GM19372 (cell line): ENCODE measurements around the gene TNFRSF25.

ENCODE experiments used
- ATAC-seq: cut with Tn5 transposase; IDR thresholded peaks from one replicate; pipeline ENCODE4 v1.9.1; 2021; ENCODE audit warnings: mild to moderate bottlenecking, low read depth, moderate library complexity; ENCODE audit not compliant: unreplicated experiment

TNFRSF25 gene

DNA sequence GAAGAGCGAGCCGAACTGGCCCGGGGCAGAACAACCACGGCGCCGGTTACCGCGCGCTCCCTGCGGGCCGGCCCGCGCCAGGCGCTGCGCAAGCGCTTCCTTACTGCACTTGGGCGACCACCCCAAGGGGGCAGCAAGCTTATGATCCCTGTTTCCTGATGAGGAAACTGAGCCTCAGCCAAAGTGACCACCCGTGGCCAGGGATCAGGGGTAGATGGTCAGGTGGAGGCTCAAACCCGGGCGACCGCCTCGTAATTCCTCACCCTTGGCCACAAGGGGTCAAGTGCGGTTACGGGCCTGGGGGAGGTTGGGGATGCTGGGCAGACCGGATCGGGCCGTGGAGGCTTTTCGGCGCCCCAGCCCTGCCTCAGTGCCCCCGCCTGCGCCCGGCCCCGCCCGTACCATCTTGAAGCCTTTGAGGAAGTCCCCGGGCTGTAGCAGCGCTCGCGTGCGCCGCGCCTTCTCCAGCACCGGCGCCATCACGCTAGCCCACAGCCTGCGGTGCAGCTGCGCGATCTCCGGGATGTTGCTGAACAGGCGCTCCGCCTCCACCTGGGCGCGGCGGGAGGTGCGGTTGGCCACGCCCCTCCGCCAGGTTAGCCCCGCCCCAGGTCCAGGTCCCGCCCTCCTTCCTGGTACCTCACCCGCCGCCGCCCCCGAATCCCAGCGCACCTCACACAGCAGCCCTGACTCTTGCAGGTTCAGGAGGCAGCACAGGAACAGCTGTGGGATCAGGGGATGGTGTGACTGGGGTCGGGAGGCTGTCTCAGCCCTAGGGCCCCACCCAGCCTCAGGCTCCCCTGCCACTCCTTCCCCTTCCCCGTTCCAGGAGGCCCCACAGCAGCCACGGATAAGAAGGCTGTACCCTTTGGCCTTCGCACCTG lies 5.4 kb upstream of the TNFRSF25 start:
- no peak for ATAC-seq

DNA sequence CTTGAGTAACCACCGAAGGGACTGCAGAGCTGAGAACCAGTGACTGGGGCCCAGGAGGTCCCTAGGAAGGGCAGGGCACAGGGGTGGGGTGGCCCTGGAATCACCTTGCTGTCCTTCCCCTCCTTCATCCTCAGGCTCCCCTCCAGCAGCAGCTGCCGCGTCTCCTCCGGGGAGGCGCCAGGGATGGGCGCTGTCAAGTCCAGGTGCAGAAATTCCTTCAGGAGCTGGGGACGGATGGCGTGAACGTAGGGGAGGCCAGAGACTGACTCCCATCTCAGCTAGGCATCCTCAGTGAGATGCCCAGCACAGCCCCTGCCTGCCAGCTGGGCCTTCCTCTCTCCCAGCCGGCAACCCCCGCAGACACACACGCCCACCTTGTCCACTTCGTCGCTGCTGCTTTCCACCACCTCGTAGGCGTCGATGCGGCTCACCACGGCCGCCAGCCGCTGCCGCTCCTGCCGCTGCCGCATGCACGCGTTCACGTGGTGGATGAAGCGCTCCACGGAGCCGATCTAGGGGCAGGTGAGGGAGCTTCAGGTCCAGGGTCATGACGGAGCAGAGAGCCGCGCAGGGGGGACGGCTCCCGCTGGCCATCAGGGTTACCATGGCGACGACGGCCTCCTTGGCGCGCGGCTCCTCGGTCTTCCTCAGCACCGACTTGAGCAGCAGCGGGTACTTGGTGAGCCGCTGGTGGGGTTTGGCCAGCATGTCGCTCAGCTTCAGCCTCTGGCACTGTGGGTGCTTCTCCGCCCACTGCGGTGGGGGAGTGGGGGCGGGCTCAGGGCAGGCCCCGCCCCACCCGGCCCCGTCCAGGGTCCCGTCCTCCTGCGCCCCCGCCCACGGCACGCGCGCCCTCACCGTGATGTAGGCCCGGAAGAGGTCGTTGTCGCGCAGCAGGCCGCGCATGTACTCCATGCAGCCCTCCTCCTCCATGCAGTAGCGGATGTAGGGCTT lies 4.4 kb upstream of the TNFRSF25 start:
- no peak for ATAC-seq

DNA sequence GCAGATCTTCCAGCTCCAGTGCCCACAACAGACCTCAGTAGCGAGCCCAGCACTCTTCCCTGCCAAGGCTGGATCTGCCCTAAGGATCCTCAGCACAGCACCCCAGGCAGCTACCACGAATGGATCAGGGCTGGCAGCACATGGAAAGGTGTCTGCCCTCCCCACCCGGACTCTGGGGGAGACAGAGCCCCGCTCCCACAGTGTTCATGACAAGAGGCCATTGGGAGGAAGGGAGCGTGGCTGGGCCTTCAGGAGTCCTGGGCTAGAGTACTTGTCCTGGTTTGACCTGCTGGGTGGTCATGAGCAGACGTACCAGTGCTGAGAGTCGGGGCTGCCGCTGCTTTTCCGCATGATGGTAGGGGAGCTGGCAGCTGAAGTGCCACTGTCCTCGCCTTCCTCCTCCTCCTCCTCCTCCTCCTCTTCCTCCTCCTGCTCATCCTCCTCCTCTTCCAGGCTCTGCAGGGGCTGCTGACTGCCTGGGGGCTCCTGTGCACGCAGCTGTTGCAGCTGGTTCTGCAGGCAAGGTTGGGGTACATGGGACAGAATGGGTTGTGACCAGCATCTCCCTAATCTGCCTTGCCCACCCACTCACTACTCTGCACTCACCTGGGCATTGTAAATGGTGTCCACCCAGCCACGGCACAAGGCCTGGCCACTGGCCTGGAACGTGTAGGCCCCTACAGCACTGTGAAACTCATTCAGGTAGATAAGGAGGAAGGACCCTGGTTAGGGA lies 2.9 kb upstream of the TNFRSF25 start:
- no peak for ATAC-seq

DNA sequence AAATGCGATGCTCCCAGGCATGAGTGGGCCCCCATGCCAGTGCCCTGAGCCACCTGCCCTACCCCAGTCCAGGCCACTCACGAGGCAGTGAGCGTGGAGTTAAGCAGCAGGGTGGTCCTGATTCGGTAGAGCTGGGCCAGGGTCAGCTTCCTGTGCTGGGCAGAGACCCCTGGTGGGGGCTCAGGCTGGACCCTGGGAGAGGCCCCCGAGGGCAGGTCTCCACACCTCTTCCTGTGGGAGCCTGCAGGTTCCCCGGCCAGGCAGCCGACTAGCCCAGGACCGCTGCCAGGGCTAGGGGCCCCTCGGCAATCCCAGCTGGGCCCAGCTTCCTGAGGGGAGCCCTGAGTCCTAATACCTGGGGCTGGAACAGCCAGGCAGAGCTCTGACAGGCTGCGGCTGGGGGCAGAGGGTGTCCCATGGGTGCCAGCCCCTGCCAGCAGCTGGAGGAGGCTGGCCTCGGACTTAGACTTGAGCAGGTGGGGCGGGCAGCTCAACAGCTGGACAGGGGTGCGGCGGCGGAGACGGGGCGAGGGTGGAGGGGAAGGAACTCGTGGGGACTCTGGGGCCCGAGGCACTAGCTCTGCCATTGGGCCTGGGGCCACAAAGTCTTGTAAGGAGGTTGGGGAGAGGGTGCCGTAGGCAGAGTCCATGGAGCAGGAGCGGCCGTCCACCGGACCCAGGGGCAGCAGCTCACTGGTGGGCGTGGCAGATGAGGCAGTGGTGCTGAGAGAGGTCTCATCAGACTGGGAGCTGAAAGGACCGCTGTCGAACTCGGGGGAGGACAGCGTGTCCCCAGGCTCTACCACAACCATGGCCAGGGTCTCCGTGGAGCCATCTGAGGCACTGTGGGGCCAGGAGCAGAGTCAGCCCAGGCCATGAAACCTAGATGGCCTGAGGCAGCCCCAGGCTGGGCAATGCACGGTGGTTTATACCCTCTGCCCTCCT lies 2.0 kb upstream of the TNFRSF25 start:
- ATAC-seq = no peak

DNA sequence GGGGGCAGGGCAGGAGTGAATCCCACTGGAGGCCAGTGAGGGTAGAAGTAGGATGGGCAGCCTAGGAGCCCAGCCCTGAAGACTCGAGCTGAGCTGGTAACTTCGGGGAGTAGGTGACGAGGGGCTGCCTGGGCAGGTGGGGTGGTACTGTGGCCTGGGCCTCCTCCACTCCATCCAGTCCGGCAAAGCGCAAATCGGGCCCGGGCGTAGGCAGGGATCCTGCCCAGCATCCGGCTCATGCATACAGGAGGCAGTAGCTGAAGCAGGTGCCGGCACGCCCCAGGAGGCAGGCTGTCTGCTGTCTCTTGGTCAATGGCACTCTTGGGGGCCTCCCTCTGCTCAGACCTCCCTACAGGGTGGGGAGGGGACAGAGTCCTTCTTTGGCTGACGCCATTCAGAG lies 1.3 kb upstream of the TNFRSF25 start:
- ATAC-seq = no peak

DNA sequence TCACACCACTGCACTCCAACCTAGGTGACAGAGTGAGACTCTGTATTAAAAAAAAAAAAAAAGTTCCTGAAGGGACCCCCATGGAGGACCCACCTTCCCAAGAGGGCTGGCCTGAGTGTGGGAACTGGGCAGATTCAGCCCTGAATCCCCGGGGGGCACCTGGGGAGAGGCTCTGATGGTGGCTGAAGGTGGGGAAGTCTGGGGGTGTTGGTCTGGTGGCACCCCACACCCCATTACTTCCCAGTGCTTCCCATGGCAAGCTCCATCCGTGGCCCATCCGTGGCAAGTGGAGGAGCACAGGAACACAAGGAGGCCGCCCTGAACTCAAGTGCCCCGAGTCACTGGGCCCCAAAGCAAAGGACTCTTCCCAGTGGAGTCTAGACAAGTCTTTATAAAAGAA lies 778 bp upstream of the TNFRSF25 start:
- ATAC-seq = no peak

DNA sequence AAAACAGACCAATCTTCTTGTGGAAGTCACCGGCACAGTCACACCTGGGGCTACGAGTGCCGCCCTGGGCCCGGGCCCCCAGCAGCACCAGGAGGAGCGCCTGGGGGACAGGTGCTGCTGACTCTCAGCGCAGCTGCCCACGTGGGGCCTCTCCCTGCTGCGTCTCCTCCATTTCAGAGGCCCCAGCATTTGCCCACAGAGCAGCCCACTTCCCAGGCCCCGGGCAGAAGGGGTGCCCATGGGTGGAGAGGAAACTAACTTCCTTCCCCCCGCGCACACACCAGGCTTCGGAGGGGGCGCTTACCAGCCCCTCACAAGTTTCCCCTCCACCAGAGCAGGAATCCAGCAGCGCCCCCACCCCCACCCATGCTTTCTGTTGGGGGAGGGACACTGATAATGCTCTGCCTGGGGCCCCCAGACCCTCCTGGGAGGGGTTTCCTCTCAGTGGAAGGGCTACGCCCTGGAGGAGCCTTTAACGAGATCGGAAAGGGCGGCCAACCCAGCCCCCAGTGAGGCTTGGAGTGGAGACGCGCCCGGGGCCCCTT lies 440 bp downstream of the TNFRSF25 start:
- ATAC-seq = no peak

DNA sequence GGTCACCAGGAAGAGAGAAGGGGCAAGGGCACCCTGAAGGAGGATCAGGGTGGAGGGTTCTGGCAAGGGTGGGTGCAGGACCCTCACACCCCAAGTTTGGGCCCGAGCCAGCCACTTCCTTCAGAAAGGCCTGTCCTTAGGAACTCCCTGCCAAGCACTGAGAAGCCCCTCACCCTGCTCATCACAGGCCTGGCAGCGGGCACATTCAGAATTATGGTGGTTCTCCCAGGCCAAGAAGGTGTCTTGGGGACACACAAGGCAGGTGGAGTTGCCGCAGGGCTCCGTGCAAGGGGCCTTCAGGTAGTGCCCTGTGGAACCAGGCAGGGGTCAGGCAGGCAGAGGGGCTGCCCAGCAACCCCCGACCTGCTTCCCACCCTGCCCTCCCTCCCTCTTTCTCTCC lies 1.1 kb downstream of the TNFRSF25 start:
- ATAC-seq = no peak

DNA sequence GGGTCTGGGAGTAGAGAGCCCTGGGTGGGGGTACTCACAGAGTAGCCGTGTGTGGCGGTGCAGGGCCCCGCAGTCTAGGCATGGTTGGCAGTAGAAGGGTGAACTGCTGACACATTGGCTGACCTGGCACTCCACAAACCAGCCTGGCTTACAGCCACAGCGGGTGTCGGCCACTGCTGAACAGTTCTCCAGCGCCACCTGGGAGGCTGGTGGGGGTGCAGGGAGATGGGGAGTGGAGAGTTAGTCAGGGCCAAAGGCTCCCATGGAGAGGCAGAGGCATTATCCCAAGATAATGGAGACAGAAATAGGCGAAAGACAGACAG lies 1.5 kb downstream of the TNFRSF25 start:
- no peak for ATAC-seq

DNA sequence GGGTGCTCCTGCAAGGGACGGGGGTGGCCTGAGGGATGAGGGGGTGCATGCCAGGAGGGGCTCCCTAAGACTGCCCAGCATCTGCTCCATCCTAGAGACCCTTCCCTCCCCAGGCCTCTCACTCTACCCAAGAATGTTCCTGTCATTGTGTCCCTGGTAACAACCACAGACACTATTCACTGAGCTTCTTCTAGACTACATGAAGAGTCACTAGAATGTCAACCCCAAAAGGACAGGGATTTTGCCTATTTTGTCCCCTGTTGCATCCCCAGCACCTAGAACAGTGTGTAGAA lies 2.9 kb downstream of the TNFRSF25 start:
- ATAC-seq = no peak

DNA sequence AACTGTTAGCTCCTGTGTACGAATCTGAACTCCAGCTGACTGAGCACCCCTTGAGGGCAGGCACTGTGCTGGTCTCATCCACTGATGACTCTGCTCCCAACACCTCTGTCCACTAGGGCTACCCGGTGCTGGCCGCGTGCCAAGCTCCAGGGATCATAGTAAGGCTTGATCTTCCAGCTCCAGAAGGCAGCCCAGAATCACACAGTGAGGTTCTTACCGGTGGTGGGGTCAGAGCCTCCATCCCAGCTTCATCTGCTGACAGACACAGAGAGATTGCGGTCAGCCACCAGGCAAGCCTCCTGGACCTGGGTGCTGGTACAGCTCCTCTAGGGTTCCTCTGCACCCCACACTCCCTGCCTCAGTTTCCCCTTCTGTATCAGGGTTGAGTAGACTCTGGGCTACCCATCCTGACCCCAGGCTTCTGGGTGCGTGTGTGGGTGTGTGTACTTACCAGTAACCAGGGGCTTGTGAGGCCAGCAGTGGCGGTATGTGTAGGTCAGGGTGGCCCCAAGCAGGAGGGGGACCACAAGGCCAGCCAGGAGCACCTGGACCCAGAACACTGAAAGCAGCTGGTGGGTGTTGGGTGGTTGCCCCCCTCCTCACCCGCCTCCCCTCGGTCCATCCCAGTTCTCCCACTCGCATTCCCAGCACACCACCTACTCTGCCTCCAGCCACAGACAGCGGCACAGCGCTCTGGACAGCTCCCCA lies 3.4 kb downstream of the TNFRSF25 start:
- no peak for ATAC-seq

DNA sequence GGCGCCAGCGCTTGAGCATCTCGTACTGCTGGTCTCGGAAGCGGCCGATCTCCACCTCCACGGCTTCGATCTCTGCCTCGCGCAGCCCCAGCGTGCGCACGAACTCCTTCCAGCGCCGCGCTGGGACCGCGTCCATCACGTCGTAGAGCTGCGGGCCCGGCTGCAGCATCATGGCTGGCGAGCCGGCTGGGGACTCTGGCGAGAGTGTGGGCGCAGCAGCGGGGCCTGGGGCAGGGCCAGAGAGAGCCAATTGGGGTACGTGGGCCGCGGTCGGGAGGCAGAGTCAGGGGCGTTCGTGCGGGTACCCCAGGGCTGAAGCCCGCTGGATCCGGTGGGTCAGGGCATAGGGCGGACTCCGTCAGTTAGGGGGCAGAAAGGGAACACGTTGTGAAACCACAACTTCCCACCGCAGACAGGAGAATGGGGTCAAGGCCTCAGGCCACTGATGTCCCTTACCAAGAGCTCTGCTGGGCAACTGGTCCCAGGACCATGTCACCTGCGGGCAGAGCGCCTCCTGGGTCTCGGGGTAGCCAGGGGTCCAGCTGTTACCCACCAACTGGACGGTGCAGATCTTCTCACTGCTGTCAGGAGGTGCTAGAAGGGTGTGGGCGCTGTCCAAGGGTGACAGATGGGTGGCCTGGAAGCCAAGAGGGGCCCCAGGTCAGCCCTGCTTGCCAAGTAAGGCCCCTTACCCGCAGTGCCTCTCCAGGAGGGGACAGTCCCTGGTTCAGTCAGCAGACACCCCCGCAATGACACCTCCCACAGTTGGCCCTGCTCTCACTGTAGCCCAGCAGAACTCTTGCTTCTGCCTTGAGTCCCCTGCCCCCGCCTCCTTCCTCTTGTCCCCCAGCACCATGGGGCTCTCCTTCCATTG lies 4.2 kb downstream of the TNFRSF25 start:
- no peak for ATAC-seq

DNA sequence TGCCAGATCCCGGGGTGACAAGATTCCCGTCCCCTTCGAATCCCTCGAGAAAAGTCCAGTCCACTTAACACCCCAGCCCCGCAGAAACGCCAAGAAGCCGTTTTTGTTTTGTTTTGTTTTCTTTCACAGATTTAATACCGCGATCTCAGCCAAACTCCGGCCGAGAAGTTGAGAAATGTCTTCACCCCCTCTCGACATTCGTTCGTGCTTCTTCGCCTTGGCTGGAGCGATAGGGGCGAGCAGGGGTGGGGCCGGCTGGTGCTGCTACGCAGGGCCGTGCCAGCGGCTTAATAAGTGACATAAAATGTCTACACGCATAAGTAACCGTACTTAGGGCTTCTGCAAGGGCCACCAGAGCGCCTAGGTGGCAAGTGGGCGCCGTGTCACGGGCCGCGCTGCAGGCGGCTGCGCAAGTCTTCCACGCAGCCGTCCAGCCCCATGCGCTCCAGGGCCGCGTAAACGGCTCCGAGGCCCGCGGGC lies 4.9 kb downstream of the TNFRSF25 start:
- no peak for ATAC-seq

DNA sequence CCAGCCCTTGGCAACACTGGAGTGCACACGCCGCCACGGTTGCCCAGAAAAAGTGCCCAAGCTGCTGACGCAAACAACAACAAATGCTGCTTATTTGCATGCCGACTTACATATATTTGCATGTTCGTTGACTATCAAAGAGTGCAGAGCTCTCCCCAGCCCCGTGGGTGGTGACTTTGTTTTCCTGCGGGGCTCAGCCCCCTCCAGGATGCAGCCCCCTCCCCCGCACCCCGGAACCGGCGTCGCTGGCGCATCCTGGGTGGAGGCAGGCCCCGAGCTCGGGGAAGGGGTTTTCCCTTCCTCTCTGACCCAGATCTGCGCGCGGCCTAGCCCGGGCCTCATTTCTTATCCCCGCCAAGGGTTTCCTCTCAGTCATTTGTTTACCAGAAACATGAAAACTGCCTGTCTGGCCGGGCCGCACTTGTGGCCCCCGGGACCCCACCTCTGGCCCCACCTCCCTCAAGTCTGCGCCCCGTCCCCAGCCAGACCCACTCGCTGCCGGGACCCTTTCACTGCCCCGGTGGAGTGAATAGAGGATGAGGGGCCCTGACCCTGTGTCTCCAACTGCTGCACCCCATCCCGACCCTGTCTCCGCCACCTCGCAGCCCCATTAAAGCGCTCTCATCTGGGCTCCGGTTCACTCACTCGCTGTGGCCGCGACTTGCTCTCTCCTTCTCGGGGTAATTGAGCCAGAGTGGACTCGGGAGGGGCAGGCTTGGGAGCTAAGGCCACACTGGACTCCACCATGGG lies 5.5 kb downstream of the TNFRSF25 start:
- no peak for ATAC-seq

DNA sequence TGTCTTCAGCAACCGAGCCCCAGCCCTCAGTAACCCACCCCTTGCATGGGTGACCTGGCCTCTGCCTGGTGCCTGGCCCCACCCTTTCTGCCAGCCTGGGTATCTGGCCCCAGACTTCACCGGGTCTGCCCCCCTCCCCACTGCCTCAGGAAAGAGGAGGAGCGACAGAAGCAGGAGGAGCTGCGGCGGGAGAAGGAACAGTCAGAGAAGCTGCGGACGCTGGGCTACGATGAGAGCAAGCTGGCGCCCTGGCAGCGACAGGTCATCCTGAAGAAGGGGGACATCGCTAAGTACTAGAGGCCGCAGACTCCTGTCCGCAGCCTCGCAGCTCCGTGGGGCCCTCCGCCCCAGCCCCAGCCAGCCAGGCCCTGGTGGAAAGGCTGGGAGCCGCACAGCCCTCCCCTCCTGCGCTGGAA lies 6.1 kb downstream of the TNFRSF25 start:
- no peak for ATAC-seq

DNA sequence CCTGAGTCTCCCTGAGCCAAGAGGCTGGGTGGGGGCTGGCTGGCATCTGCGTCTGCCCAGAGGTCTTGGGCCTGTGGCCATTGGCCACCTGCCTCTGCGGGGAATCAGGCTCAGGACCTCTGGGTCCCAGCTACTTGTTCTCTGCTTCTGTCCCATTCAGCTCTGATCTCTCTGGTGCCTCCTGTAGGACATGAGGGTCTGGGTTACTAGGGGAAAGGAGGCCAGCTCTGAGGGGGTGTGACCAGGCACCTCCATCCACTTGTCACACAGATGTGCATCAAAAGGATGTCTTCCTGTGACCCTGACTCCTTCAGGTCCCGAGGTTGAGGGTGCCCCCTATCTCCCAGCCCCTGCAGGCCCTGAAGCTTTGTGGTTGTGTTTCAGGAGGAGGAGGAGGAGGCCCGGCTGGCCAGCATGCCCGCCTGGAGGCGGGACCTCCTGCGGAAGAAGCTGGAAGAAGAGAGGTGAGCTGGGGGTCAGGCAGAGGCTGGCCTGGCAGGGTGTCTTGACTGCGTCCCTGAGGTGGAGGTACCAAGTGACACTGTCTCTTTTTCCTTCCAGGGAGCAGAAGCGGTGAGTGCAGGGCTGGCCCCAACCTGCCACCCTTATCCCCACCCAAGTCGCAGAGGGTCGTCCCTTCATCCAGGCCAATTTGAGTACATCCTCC lies 9.0 kb downstream of the TNFRSF25 start:
- ATAC-seq = no peak
